ENCODE results near the gene RAB6C.
"Not testable (repeated sequence)": the region's sequence is repeated elsewhere in the genome, so short reads cannot be mapped to it uniquely, and the experiment has no call there.

The RAB6C gene

GRCh38 chr2:129975016-129975774, 4.3 kb upstream of the RAB6C start:
- Histone ChIP-seq H3K9me3 (no peaks in the 10 kb centered on the region), H3K36me3 (replicated peaks) (no peaks in the 10 kb centered on the region), H3K4me3 (no peak overlapping the region), H3K4me1 (no peaks in the 10 kb centered on the region), H3K27me3 (ENCODE audit: low read depth) (peaks cover 9% of the 10 kb centered on the region)
- no peak for DNase-seq (ENCODE audit: low spot score in 2 of 2)
- in situ Hi-C loops (cut with MboI; ENCODE audit: low sequenced_read_pairs), result no loop called here

GRCh38 chr2:129976969-129977368, 2.5 kb upstream of the RAB6C start:
- H3K4me3 ChIP-seq; H3K9me3 ChIP-seq; DNase-seq (ENCODE audit: low spot score in 2 of 2); in situ Hi-C loops (cut with MboI; ENCODE audit: low sequenced_read_pairs); H3K27me3 ChIP-seq (ENCODE audit: low read depth); H3K4me1 ChIP-seq; H3K36me3 ChIP-seq (replicated peaks): not testable (repeated sequence)

DNA sequence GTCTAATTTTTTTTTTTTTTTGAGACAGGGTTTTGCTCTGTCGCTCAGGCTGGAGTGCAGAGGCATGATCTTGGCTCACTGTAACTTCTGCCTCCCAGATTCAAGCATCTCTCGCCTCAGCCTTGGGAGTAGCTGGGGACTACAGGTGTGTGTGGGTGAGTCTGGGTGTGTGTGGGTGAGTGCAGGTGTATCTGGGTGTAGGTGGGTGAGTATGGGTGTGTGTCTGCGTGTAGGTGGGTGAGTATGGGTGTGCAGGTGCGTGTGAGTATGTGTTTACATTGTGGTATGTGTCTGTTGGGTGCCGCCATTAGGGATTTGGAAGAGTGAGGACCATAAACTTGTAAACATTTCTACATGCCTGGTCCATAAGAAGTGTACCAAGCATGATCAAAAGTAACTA, 1.5 kb upstream of the RAB6C start:
- Histone ChIP-seq H3K4me1 (no peaks in the 10 kb centered on the region), H3K9me3 (no peaks in the 10 kb centered on the region), H3K36me3 (replicated peaks) (no peaks in the 10 kb centered on the region), H3K4me3 (no peak overlapping the region), H3K27me3 (ENCODE audit: low read depth) (peaks cover 9% of the 10 kb centered on the region)
- in situ Hi-C loops (cut with MboI; ENCODE audit: low sequenced_read_pairs), result no loop called here
- DNase-seq (ENCODE audit: low spot score in 2 of 2), result no peak

- H3K4me1 ChIP-seq; DNase-seq (ENCODE audit: low spot score in 2 of 2); in situ Hi-C loops (cut with MboI; ENCODE audit: low sequenced_read_pairs); H3K9me3 ChIP-seq; H3K36me3 ChIP-seq (replicated peaks); H3K4me3 ChIP-seq; H3K27me3 ChIP-seq (ENCODE audit: low read depth): not testable (repeated sequence)
These were observed 780 bp downstream of the RAB6C start for GRCh38 chr2:129980246-129980645.

- H3K4me1 ChIP-seq; in situ Hi-C loops (cut with MboI; ENCODE audit: low sequenced_read_pairs); H3K9me3 ChIP-seq; H3K36me3 ChIP-seq (replicated peaks); H3K4me3 ChIP-seq; DNase-seq (ENCODE audit: low spot score in 2 of 2); H3K27me3 ChIP-seq (ENCODE audit: low read depth): not testable (repeated sequence)
These were observed 2.2 kb downstream of the RAB6C start for GRCh38 chr2:129981689-129982088.

- no peaks in the 10 kb centered on the region for H3K4me1 ChIP-seq
- no peak for DNase-seq (ENCODE audit: low spot score in 2 of 2)
- no peaks in the 10 kb centered on the region for H3K36me3 ChIP-seq (replicated peaks)
- peaks cover 3% of the 10 kb centered on the region; the same call in 1 of the 2 replicates for H3K27me3 ChIP-seq (ENCODE audit: low read depth)
- in situ Hi-C loops (cut with MboI; ENCODE audit: low sequenced_read_pairs), result no loop called here
- no peaks in the 10 kb centered on the region for H3K9me3 ChIP-seq
- no peak overlapping the region for H3K4me3 ChIP-seq
These were observed 5.0 kb downstream of the RAB6C start for GRCh38 chr2:129984426-129984825.

- DNase-seq (ENCODE audit: low spot score in 2 of 2); H3K9me3 ChIP-seq; H3K4me1 ChIP-seq; H3K4me3 ChIP-seq; H3K27me3 ChIP-seq (ENCODE audit: low read depth); H3K36me3 ChIP-seq (replicated peaks); in situ Hi-C loops (cut with MboI; ENCODE audit: low sequenced_read_pairs): not testable (repeated sequence)
These were observed 13.0 kb downstream of the RAB6C start for GRCh38 chr2:129992415-129993006.

DNA sequence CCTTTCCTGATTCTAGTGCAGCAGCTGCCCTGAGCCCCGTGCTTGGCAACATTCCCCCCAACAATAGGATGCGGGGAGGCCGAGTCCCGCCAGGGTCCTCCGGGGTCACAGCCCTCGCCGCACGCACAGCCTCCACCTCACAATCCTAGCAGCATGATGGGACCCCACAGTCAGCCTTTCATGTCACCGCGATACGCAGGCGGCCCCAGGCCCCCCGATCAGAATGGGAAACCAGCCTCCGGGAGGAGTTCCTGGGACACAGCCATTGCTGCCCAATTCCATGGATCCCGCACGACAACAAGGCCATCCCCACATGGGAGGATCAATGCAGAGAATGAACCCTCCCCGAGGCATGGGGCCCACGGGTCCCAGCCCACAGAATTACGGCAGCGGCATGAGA, 13.7 kb downstream of the RAB6C start:
- H3K9me3 ChIP-seq; in situ Hi-C loops (cut with MboI; ENCODE audit: low sequenced_read_pairs); H3K4me3 ChIP-seq; H3K4me1 ChIP-seq; DNase-seq (ENCODE audit: low spot score in 2 of 2); H3K27me3 ChIP-seq (ENCODE audit: low read depth); H3K36me3 ChIP-seq (replicated peaks): not testable (repeated sequence)

DNA sequence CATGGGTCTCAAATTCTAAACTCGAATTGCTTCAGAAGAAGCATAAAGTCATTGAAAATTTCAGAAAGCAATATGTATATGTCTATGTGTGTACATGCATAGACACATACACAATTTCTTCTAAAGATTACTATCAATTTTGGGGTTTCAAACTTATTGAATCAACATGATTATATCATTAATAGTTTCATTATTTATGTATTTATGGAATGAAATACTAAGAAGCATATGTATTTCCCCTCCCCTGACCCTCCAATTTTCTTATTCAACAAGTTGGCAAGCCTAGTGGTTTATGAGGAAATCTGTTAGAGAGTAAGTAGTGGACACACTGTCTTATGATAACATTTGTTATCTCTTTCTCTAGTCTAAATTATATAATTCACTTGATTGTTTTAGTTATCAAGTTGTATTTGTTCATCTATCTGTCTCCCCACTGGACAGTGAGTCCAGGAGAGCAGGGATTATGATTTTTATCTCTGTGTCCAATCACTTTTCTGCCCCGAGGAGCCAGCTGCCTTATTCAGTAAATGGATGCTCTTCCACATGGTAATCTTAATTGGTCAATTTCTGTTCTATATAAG, 17.3 kb downstream of the RAB6C start:
- H3K36me3 ChIP-seq (replicated peaks); H3K4me1 ChIP-seq; H3K4me3 ChIP-seq; in situ Hi-C loops (cut with MboI; ENCODE audit: low sequenced_read_pairs); DNase-seq (ENCODE audit: low spot score in 2 of 2); H3K9me3 ChIP-seq; H3K27me3 ChIP-seq (ENCODE audit: low read depth): not testable (repeated sequence)

- H3K27me3 ChIP-seq (ENCODE audit: low read depth); H3K4me1 ChIP-seq; DNase-seq (ENCODE audit: low spot score in 2 of 2); H3K4me3 ChIP-seq; H3K9me3 ChIP-seq; H3K36me3 ChIP-seq (replicated peaks); in situ Hi-C loops (cut with MboI; ENCODE audit: low sequenced_read_pairs): not testable (repeated sequence)
These were observed 19.3 kb downstream of the RAB6C start for GRCh38 chr2:129998771-129999170.

GRCh38 chr2:130005862-130006261, 26.4 kb downstream of the RAB6C start:
- H3K36me3 ChIP-seq (replicated peaks); in situ Hi-C loops (cut with MboI; ENCODE audit: low sequenced_read_pairs); H3K9me3 ChIP-seq; DNase-seq (ENCODE audit: low spot score in 2 of 2); H3K4me1 ChIP-seq; H3K27me3 ChIP-seq (ENCODE audit: low read depth); H3K4me3 ChIP-seq: not testable (repeated sequence)

GRCh38 chr2:130016701-130017100, 37.2 kb downstream of the RAB6C start:
- H3K4me1 ChIP-seq; H3K36me3 ChIP-seq (replicated peaks); H3K9me3 ChIP-seq; H3K27me3 ChIP-seq (ENCODE audit: low read depth); DNase-seq (ENCODE audit: low spot score in 2 of 2); in situ Hi-C loops (cut with MboI; ENCODE audit: low sequenced_read_pairs); H3K4me3 ChIP-seq: not testable (repeated sequence)

DNA sequence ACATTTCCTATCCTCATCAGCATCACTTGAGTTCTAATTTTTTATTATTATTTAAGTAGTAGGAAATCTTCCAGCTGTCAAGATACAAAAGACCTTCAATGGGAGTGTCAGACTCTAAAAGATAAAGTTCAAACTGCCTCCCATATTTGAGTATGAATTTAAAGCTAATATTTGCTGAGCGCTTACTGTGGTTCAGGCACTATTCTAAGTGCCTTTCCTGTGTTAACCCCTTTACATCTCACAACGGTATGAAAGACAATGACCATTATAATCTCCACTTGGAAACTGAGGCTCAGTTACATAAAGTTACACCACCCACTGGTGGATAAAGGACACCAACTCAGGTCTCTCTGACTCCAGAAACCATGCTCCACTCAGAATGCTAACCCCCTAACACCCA, 39.9 kb downstream of the RAB6C start:
- DNase-seq (ENCODE audit: low spot score in 2 of 2), result no peak
- Histone ChIP-seq H3K4me1 (no peaks in the 10 kb centered on the region), H3K27me3 (ENCODE audit: low read depth) (no peaks in the 10 kb centered on the region), H3K36me3 (replicated peaks) (no peaks in the 10 kb centered on the region), H3K9me3 (no peaks in the 10 kb centered on the region), H3K4me3 (no peak overlapping the region)
- in situ Hi-C loops (cut with MboI; ENCODE audit: low sequenced_read_pairs), result no loop called here

GRCh38 chr2:130020069-130020468, 40.6 kb downstream of the RAB6C start:
- H3K9me3 ChIP-seq; in situ Hi-C loops (cut with MboI; ENCODE audit: low sequenced_read_pairs); DNase-seq (ENCODE audit: low spot score in 2 of 2); H3K27me3 ChIP-seq (ENCODE audit: low read depth); H3K4me1 ChIP-seq; H3K36me3 ChIP-seq (replicated peaks); H3K4me3 ChIP-seq: not testable (repeated sequence)

All from HAP-1 (cell line).